HepG2 (cell line): ENCODE measurements around the gene POLA2. TPM values are rescaled to one million over a fixed set of nuclear protein-coding genes. Genes with fewer than 3 reads are reported as not detected.

Source experiments
- GATAD2A ChIP-seq: IDR thresholded peaks from 2 replicates; pipeline ENCODE4 v1.6.1; 2016
- HDAC2 ChIP-seq: sonication (generic); formaldehyde crosslinking; IDR thresholded peaks from 2 replicates; pipeline ENCODE4 v1.4.0; 2020; ENCODE audit warnings: missing genetic modification reagents
- HNF4G ChIP-seq, 2 experiments: sonication (generic) in 1 of 2; formaldehyde crosslinking in 1 of 2; IDR thresholded peaks; 2 replicates each; pipeline versions ENCODE4 v1.4.0 to v1.6.1; 2011 to 2020; ENCODE audit warnings: borderline replicate concordance in 2 of 2, low read depth in 2 of 2, mild to moderate bottlenecking in 2 of 2, low read length in 1 of 2, missing genetic modification reagents in 1 of 2, moderate library complexity in 1 of 2
- HNRNPH1 ChIP-seq: fragments of 200-400 bp; formaldehyde crosslinking; optimal IDR thresholded peaks from 2 replicates; pipeline ENCODE3; 2017; ENCODE audit warnings: mild to moderate bottlenecking, low read depth, low read length
- IKZF4 ChIP-seq: sonication (generic); formaldehyde crosslinking; IDR thresholded peaks from 2 replicates; pipeline ENCODE4 v1.5.1; 2020; ENCODE audit warnings: borderline replicate concordance, mild to moderate bottlenecking, low read depth, missing genetic modification reagents; ENCODE audit errors: not compliant biosample characterization
- KDM2A ChIP-seq: sonication (generic); formaldehyde crosslinking; IDR thresholded peaks from 2 replicates; pipeline ENCODE4 v1.4.0; 2020; ENCODE audit warnings: low read depth, missing genetic modification reagents, borderline replicate concordance
- KLF15 ChIP-seq: sonication (generic); formaldehyde crosslinking; IDR thresholded peaks from 2 replicates; pipeline ENCODE4 v1.8.1; 2023; ENCODE audit warnings: borderline replicate concordance, mild to moderate bottlenecking, inconsistent platforms, missing genetic modification reagents, mixed read lengths
- POGK ChIP-seq: sonication (generic); formaldehyde crosslinking; conservative IDR thresholded peaks from 2 replicates; pipeline ENCODE4 v1.8.0; 2022; ENCODE audit warnings: mild to moderate bottlenecking, moderate library complexity, missing genetic modification reagents
- REXO4 ChIP-seq: sonication (generic); formaldehyde crosslinking; IDR thresholded peaks from 2 replicates; pipeline ENCODE4 v1.8.0; 2022; ENCODE audit warnings: missing genetic modification reagents, mild to moderate bottlenecking, borderline replicate concordance
- SATB2 ChIP-seq: sonication (generic); formaldehyde crosslinking; IDR thresholded peaks from 2 replicates; pipeline ENCODE4 v1.5.0; 2020; ENCODE audit warnings: missing genetic modification reagents
- TBX2 ChIP-seq: sonication (generic); formaldehyde crosslinking; IDR thresholded peaks from 2 replicates; pipeline ENCODE4 v1.5.0; 2020; ENCODE audit warnings: missing genetic modification reagents, mild to moderate bottlenecking, borderline replicate concordance
- TMF1 ChIP-seq: sonication (generic); formaldehyde crosslinking; IDR thresholded peaks from 2 replicates; pipeline ENCODE4 v1.8.1; 2022; ENCODE audit warnings: low read depth, missing genetic modification reagents
- YEATS4 ChIP-seq: sonication (generic); formaldehyde crosslinking; IDR thresholded peaks from 2 replicates; pipeline ENCODE4 v1.4.0; 2020; ENCODE audit warnings: missing genetic modification reagents, borderline replicate concordance
- ZBTB39 ChIP-seq: sonication (generic); formaldehyde crosslinking; IDR thresholded peaks from 2 replicates; pipeline ENCODE4 v1.5.0; 2020; ENCODE audit warnings: missing genetic modification reagents
- ZNF121 ChIP-seq: sonication (generic); formaldehyde crosslinking; IDR thresholded peaks from 2 replicates; pipeline ENCODE4 v1.5.0; 2020; ENCODE audit warnings: mild to moderate bottlenecking, missing genetic modification reagents
- ZNF44 ChIP-seq: sonication (generic); formaldehyde crosslinking; IDR thresholded peaks from 2 replicates; pipeline ENCODE4 v1.5.1; 2020; ENCODE audit warnings: mild to moderate bottlenecking, missing genetic modification reagents
- ZNF790 ChIP-seq: sonication (generic); formaldehyde crosslinking; IDR thresholded peaks from 2 replicates; pipeline ENCODE4 v1.8.0; 2022; ENCODE audit warnings: missing genetic modification reagents, mild to moderate bottlenecking, borderline replicate concordance
- ZNF878 ChIP-seq: sonication (generic); formaldehyde crosslinking; IDR thresholded peaks from 2 replicates; pipeline ENCODE4 v1.8.1; 2023; ENCODE audit warnings: mild to moderate bottlenecking, missing genetic modification reagents, moderate library complexity
- polyA plus RNA-seq, 8 experiments: library from polyadenylated mRNA; depleted of rRNA in 3 of 8; stranded (reverse) in 7 of 8; unstranded in 1 of 8; fragments of >200 nt; fragmentation: Illumina TruSeq in 4 of 8; extraction: Trizol in 4 of 8; gene quantifications; 2 replicates each; pipeline versions ENCODE4 v1.2.1 to v1.2.3, GENCODE V29; 2011 to 2016; ENCODE audit warnings: low read depth in 4 of 8, missing spikeins in 1 of 8, mixed read lengths in 1 of 8; ENCODE audit not compliant: insufficient read depth in 1 of 8
- total RNA-seq, 5 experiments: library from RNA; depleted of rRNA; stranded (reverse); fragments of >200 nt; fragmentation: Illumina TruSeq; extraction: Trizol; gene quantifications; 2 replicates each; pipeline ENCODE4 v1.2.3, GENCODE V29; 2016; ENCODE audit warnings: low read depth in 1 of 5
- TF ChIP-seq, protein P1 (sequence below): IDR thresholded peaks from 2 replicates; pipeline ENCODE4 v1.4.0; 2020; ENCODE audit warnings: mild to moderate bottlenecking, missing genetic modification reagents
- TF ChIP-seq, protein P2 (sequence below): sonication (generic); formaldehyde crosslinking; IDR thresholded peaks from 2 replicates; pipeline ENCODE4 v1.5.1; 2020; ENCODE audit warnings: missing genetic modification reagents, mild to moderate bottlenecking, borderline replicate concordance

The POLA2 gene
- total and polyA plus RNA-seq, 2 of the 13 experiments (the other 11 are each of a cell fraction or from before 2014, with no cell fraction given), result 9.7 to 15.6 TPM

DNA sequence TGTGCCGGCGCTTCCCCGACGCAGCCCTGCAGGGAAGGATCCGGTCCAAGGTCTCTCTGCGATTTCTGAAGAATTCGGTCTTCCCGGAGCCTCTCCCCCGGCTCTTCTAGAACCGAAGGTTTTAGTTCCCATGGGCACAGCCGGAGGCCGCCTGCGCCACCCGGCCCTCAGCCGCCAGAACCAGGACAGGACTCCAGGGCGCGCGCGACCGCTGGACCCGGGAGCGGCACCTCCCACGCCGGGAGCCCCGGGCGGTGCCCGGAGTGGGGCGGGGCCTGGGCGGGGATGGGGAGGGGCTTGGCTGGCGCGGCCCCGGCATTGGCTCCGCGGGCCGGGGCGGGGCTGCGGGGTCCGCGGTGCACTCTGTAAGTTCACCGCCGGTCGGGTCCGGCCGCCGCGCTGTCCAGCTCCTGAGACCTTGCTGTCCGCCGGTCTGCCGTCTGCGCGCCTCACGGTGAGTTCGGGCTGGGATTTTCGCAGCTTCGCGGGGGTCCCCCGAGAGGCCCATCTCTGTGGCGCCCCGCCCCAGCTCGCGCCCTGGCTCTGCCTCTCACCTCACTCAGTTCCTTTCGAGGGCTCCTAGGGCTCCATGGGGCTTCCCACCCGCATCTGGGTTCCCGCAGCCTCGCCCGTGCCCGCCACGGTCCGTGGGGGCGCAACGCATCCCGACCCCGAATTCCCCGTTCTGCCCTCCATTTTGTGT is 52.9 kb downstream of the POLA2 start, which contains the start of gene CDC42EP2 (continued):
- TF ChIP-seq, protein P1, sequence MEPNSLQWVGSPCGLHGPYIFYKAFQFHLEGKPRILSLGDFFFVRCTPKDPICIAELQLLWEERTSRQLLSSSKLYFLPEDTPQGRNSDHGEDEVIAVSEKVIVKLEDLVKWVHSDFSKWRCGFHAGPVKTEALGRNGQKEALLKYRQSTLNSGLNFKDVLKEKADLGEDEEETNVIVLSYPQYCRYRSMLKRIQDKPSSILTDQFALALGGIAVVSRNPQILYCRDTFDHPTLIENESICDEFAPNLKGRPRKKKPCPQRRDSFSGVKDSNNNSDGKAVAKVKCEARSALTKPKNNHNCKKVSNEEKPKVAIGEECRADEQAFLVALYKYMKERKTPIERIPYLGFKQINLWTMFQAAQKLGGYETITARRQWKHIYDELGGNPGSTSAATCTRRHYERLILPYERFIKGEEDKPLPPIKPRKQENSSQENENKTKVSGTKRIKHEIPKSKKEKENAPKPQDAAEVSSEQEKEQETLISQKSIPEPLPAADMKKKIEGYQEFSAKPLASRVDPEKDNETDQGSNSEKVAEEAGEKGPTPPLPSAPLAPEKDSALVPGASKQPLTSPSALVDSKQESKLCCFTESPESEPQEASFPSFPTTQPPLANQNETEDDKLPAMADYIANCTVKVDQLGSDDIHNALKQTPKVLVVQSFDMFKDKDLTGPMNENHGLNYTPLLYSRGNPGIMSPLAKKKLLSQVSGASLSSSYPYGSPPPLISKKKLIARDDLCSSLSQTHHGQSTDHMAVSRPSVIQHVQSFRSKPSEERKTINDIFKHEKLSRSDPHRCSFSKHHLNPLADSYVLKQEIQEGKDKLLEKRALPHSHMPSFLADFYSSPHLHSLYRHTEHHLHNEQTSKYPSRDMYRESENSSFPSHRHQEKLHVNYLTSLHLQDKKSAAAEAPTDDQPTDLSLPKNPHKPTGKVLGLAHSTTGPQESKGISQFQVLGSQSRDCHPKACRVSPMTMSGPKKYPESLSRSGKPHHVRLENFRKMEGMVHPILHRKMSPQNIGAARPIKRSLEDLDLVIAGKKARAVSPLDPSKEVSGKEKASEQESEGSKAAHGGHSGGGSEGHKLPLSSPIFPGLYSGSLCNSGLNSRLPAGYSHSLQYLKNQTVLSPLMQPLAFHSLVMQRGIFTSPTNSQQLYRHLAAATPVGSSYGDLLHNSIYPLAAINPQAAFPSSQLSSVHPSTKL (CRISPR knock-in tag), result no peak; the same call in 1 of the 2 replicates
- no peak for TF ChIP-seq GATAD2A (CRISPR knock-in tag)
- TF ChIP-seq HNF4G (IDR thresholded peaks at IDR 0.05; ENCODE audit: borderline replicate concordance, low read depth, low read length), result no peak
- no peak for TF ChIP-seq HNF4G (CRISPR knock-in tag; IDR thresholded peaks at IDR 0.05; ENCODE audit: borderline replicate concordance, low read depth)
- TF ChIP-seq TBX2 (CRISPR knock-in tag), result peak; percentile 28; the same call in 1 of the 2 replicates
- TF ChIP-seq TMF1 (CRISPR knock-in tag), result 0 out of 2 replicates have a peak, but pooled peaks have one; percentile 56
- 0 out of 2 replicates have a peak, but pooled peaks have one; percentile 20 for TF ChIP-seq POGK
- no peak for TF ChIP-seq REXO4 (CRISPR knock-in tag)
- TF ChIP-seq YEATS4 (CRISPR knock-in tag), result peak; percentile 75; the same call in 1 of the 2 replicates
- TF ChIP-seq ZNF790 (CRISPR knock-in tag), result no peak
- TF ChIP-seq SATB2, result no peak; the same call in 1 of the 2 replicates
- TF ChIP-seq ZNF44 (CRISPR knock-in tag), result no peak
- no peak for TF ChIP-seq KLF15 (CRISPR knock-in tag)
- no peak for TF ChIP-seq ZNF121 (CRISPR knock-in tag)
- no peak for TF ChIP-seq HNRNPH1
- no peak for TF ChIP-seq ZBTB39 (CRISPR knock-in tag)
- no peak for TF ChIP-seq HDAC2 (CRISPR knock-in tag)
- no peak for TF ChIP-seq ZNF878 (CRISPR knock-in tag)
- TF ChIP-seq, protein P2, sequence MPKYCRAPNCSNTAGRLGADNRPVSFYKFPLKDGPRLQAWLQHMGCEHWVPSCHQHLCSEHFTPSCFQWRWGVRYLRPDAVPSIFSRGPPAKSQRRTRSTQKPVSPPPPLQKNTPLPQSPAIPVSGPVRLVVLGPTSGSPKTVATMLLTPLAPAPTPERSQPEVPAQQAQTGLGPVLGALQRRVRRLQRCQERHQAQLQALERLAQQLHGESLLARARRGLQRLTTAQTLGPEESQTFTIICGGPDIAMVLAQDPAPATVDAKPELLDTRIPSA (CRISPR knock-in tag), result no peak
- peak; percentile 44 for TF ChIP-seq IKZF4 (CRISPR knock-in tag)
- TF ChIP-seq KDM2A (CRISPR knock-in tag), result peak; percentile 64
